IMR-90 (cell line): Measurements from ENCODE around the gene SLC44A1. TPM values are rescaled to one million over a fixed set of nuclear protein-coding genes. Genes with fewer than 3 reads are reported as not detected.

Experiments
- ATAC-seq: fragments of 200-7000 bp; cut with Tn5 transposase; 2 replicates; pipeline ENCODE4 v1.9.1; 2020; ENCODE audit warnings: low read depth, mild to moderate bottlenecking, moderate library complexity
- BruUV-seq: library from RNA; stranded (reverse); fragments of 400-500 nt; replicated peaks from 2 replicates; lab custom pipeline; 2021; lab: Mats Ljungman, UMichigan
- CTCF ChIA-PET: fragments of 300-600 bp; formaldehyde crosslinking; extraction: SDS; loops from one replicate; lab custom pipeline; 2021; ENCODE audit warnings: antibody characterized with exemption; lab: Yijun Ruan, JAX
- POLR2A ChIA-PET: fragments of 300-600 bp; sonication (Branson Sonifier 250); formaldehyde crosslinking; loops from one replicate; lab custom pipeline; 2022; ENCODE audit warnings: antibody characterized with exemption; ENCODE audit not compliant: unreplicated experiment; lab: Charles Lee
- DNase-seq: peaks from one replicate; pipeline ENCODE4 v3.0.0; 2013
- H2AFZ ChIP-seq: replicated peaks from 2 replicates; pipeline ENCODE3; 2013; ENCODE audit warnings: low read length, mild to moderate bottlenecking; ENCODE audit not compliant: poor library complexity
- H2AK5ac ChIP-seq: 2 replicates; pipeline ENCODE4 v1.6.1; 2013; ENCODE audit warnings: low read depth, low read length, inconsistent platforms
- H2AK9ac ChIP-seq: replicated peaks from 2 replicates; pipeline ENCODE3; 2013; ENCODE audit warnings: mild to moderate bottlenecking, low read depth, low read length, moderate library complexity; ENCODE audit not compliant: poor library complexity
- H2BK120ac ChIP-seq: 2 replicates; pipeline ENCODE4 v1.6.1; 2013; ENCODE audit warnings: low read depth, low read length, inconsistent platforms
- H2BK15ac ChIP-seq: 3 replicates; pipeline ENCODE4 v1.6.1; 2013; ENCODE audit warnings: low read depth, low read length, inconsistent platforms
- H2BK20ac ChIP-seq: 2 replicates; pipeline ENCODE4 v1.6.1; 2013; ENCODE audit warnings: low read depth, mild to moderate bottlenecking, inconsistent platforms, low read length, moderate library complexity
- H2BK5ac ChIP-seq: 2 replicates; pipeline ENCODE4 v1.6.1; 2013; ENCODE audit warnings: mild to moderate bottlenecking, low read depth, low read length, inconsistent platforms; ENCODE audit not compliant: poor library complexity, severe bottlenecking
- H3K14ac ChIP-seq: replicated peaks from 2 replicates; pipeline ENCODE4 v1.6.1; 2013; ENCODE audit warnings: low read depth, low read length, inconsistent platforms
- H3K18ac ChIP-seq: 2 replicates; pipeline ENCODE4 v1.6.1; 2013; ENCODE audit warnings: low read depth, low read length, control low read depth
- H3K23ac ChIP-seq: 2 replicates; pipeline ENCODE4 v1.6.1; 2013; ENCODE audit warnings: low read depth, low read length, inconsistent platforms
- H3K27ac ChIP-seq: 2 replicates; pipeline ENCODE4 v1.5.1; 2013; ENCODE audit warnings: mild to moderate bottlenecking, control low read depth, low read length; ENCODE audit not compliant: insufficient read depth
- H3K27me3 ChIP-seq: 2 replicates; pipeline ENCODE4 v1.6.1; 2013; ENCODE audit warnings: low read length; ENCODE audit not compliant: control insufficient read depth, insufficient read depth
- H3K36me3 ChIP-seq: 2 replicates; pipeline ENCODE4 v1.6.1; 2013; ENCODE audit warnings: low read length, mixed read lengths; ENCODE audit not compliant: control insufficient read depth, insufficient read depth
- H3K4ac ChIP-seq: 2 replicates; pipeline ENCODE4 v1.6.1; 2013; ENCODE audit warnings: low read depth, low read length, inconsistent platforms
- H3K4me1 ChIP-seq: 2 replicates; pipeline ENCODE4 v1.6.1; 2013; ENCODE audit warnings: low read length, mixed read lengths; ENCODE audit not compliant: control insufficient read depth, insufficient read depth
- H3K4me2 ChIP-seq: 2 replicates; pipeline ENCODE4 v1.6.1; 2013; ENCODE audit warnings: low read depth, mild to moderate bottlenecking, control low read depth, low read length, moderate library complexity
- H3K4me3 ChIP-seq: 2 replicates; pipeline ENCODE4 v1.5.1; 2013; ENCODE audit warnings: low read depth, mild to moderate bottlenecking, control low read depth, low read length, moderate library complexity; ENCODE audit not compliant: insufficient read depth
- H3K56ac ChIP-seq: 2 replicates; pipeline ENCODE4 v1.6.1; 2013; ENCODE audit warnings: low read length, inconsistent platforms; ENCODE audit not compliant: insufficient read depth; ENCODE audit errors: extremely low read depth
- H3K79me1 ChIP-seq, 2 experiments: 2 replicates each; pipeline ENCODE4 v1.6.1; 2013; ENCODE audit warnings: low read length in 2 of 2, inconsistent platforms in 1 of 2, low read depth in 1 of 2
- H3K9ac ChIP-seq: 2 replicates; pipeline ENCODE4 v1.6.1; 2013; ENCODE audit warnings: low read depth, low read length, control low read depth
- H3K9me1 ChIP-seq: 2 replicates; pipeline ENCODE4 v1.6.1; 2013; ENCODE audit warnings: low read length, inconsistent platforms; ENCODE audit not compliant: insufficient read depth
- H3K9me3 ChIP-seq: 2 replicates; pipeline ENCODE4 v1.6.1; 2013; ENCODE audit warnings: low read length; ENCODE audit not compliant: control insufficient read depth, insufficient read depth
- H4K20me1 ChIP-seq: 2 replicates; pipeline ENCODE4 v1.6.1; 2013; ENCODE audit warnings: low read length, inconsistent platforms; ENCODE audit not compliant: insufficient read depth
- H4K5ac ChIP-seq: 2 replicates; pipeline ENCODE4 v1.6.1; 2013; ENCODE audit warnings: mild to moderate bottlenecking, low read depth, low read length, control low read depth
- H4K8ac ChIP-seq, 2 experiments: 2 replicates each; pipeline ENCODE4 v1.6.1; 2013; ENCODE audit warnings: low read depth in 2 of 2, low read length in 2 of 2, control low read depth in 1 of 2, inconsistent platforms in 1 of 2
- H4K91ac ChIP-seq: 2 replicates; pipeline ENCODE4 v1.6.1; 2013; ENCODE audit warnings: low read depth, low read length, inconsistent platforms; ENCODE audit not compliant: insufficient read depth
- BHLHE40 ChIP-seq: fragments of 150-350 bp; IDR thresholded peaks from 2 replicates; pipeline ENCODE4 v1.6.1; 2016; ENCODE audit warnings: mild to moderate bottlenecking, low read depth, low read length
- CEBPB ChIP-seq: IDR thresholded peaks from 2 replicates; pipeline ENCODE4 v1.6.1; 2012; ENCODE audit warnings: low read depth, low read length, improper control_type of control experiment
- CHD1 ChIP-seq: IDR thresholded peaks from 2 replicates; pipeline ENCODE4 v1.6.1; 2012; ENCODE audit warnings: low read depth, low read length, improper control_type of control experiment
- FOS ChIP-seq: fragments of 150-350 bp; IDR thresholded peaks from 2 replicates; pipeline ENCODE4 v1.6.1; 2016; ENCODE audit warnings: low read depth, low read length
- MAFK ChIP-seq: IDR thresholded peaks from 2 replicates; pipeline ENCODE4 v1.6.1; 2012; ENCODE audit warnings: low read depth, low read length, improper control_type of control experiment
- MAZ ChIP-seq: IDR thresholded peaks from 2 replicates; pipeline ENCODE4 v1.6.1; 2012; ENCODE audit warnings: low read depth, mild to moderate bottlenecking, low read length, improper control_type of control experiment, moderate library complexity, borderline replicate concordance
- MXI1 ChIP-seq: IDR thresholded peaks from 2 replicates; pipeline ENCODE4 v1.6.1; 2012; ENCODE audit warnings: low read depth, mild to moderate bottlenecking, low read length, moderate library complexity, borderline replicate concordance
- NFE2L2 ChIP-seq: fragments of 150-350 bp; IDR thresholded peaks from 2 replicates; pipeline ENCODE4 v1.6.1; 2016; ENCODE audit warnings: low read depth, mild to moderate bottlenecking, low read length
- POLR2A ChIP-seq: IDR thresholded peaks from 2 replicates; pipeline ENCODE4 v1.6.1; 2012; ENCODE audit warnings: mild to moderate bottlenecking, low read depth, low read length
- RAD21 ChIP-seq: IDR thresholded peaks from 2 replicates; pipeline ENCODE4 v1.6.1; 2012; ENCODE audit warnings: low read length, improper control_type of control experiment
- RCOR1 ChIP-seq: IDR thresholded peaks from 2 replicates; pipeline ENCODE4 v1.6.1; 2012; ENCODE audit warnings: mild to moderate bottlenecking, low read length, improper control_type of control experiment; ENCODE audit not compliant: insufficient replicate concordance
- RFX5 ChIP-seq: IDR thresholded peaks from 2 replicates; pipeline ENCODE4 v1.8.0; 2012; ENCODE audit warnings: low read depth, mild to moderate bottlenecking, low read length, moderate library complexity
- SMC3 ChIP-seq: fragments of 150-350 bp; IDR thresholded peaks from 2 replicates; pipeline ENCODE4 v1.6.1; 2016; ENCODE audit warnings: low read depth, mild to moderate bottlenecking, antibody characterized with exemption, low read length, moderate library complexity
- USF2 ChIP-seq: fragments of 150-350 bp; IDR thresholded peaks from 2 replicates; pipeline ENCODE4 v1.6.1; 2017; ENCODE audit warnings: mild to moderate bottlenecking, antibody characterized with exemption, low read length, low read depth
- WGBS, 2 experiments: methylation state at CpG; one replicate each; pipeline versions ENCODE4 v1.1.5 to v1.1.7; 2013; ENCODE audit warnings: missing lambda C conversion rate in 2 of 2; ENCODE audit not compliant: insufficient read length in 1 of 2; ENCODE audit errors: extremely low coverage in 2 of 2; 5-methylcytosine and 5-hydroxymethylcytosine counted together
- dilution Hi-C: fragments of 300-500 bp; cut with HindIII; formaldehyde crosslinking; loops from one replicate; pipeline ENCODE4 v1.14.3; 2018; ENCODE audit warnings: low sequenced_read_pairs; ENCODE audit not compliant: unreplicated experiment
- in situ Hi-C: fragments of 300-500 bp; cut with MboI; formaldehyde crosslinking; loops from 3 replicates; pipeline ENCODE4 v1.14.3; 2019; ENCODE audit warnings: low sequenced_read_pairs, inconsistent platforms, mixed read lengths
- intact Hi-C: fragments of 100-400 bp; cut with micrococcal nuclease; formaldehyde crosslinking; loops from 2 replicates; pipeline ENCODE4 v1.10.0; 2022
- polyA plus RNA-seq, 3 experiments: library from polyadenylated mRNA; depleted of rRNA; stranded (reverse); fragments of >200 nt; gene quantifications; 2 replicates each; pipeline ENCODE4 v1.2.3, GENCODE V29; 2012; ENCODE audit warnings: low replicate concordance in 1 of 3
- total RNA-seq: library from RNA; depleted of rRNA; stranded (reverse); fragments of >200 nt; gene quantifications from 2 replicates; pipeline ENCODE4 v1.2.3, GENCODE V29; 2012
- TF ChIP-seq, protein P1 (sequence below): fragments of 150-350 bp; IDR thresholded peaks from 2 replicates; pipeline ENCODE4 v1.6.1; 2016; ENCODE audit warnings: low read depth, mild to moderate bottlenecking, low read length, moderate library complexity, borderline replicate concordance
- TF ChIP-seq, protein P2 (sequence below): conservative IDR thresholded peaks from 2 replicates; pipeline ENCODE4 v1.5.1; 2012; ENCODE audit warnings: mild to moderate bottlenecking, low read depth, low read length, improper control_type of control experiment

Gene SLC44A1
- total and polyA plus RNA-seq, 2 of the 4 experiments (the other 2 are of a cell fraction): 5.2 to 21.7 TPM

DNA sequence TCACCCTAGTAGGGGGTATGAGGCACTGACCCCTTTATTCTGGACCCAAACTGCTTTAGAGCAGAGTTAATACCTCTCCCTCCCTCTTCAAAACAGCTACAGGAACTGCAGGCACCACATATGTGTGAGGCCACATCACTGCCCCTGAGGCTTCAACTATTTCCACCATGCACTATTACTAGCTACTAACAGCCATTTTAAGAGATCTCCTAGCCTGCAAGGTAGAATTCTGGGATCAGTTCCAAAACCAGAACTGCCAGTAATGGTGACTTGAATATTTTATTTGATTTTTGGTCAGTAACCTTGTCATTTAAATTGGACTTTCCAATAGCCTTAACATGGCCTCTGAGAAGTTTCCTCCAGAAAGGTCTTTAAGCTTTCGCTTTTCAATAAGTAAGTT, 148.1 kb downstream of the SLC44A1 start:
- no peaks in the 10 kb centered on the region; the same call in 1 of the 2 replicates for H3K36me3 ChIP-seq
- H3K4ac ChIP-seq: no peak overlapping the region
- H3K9me1 ChIP-seq: no peaks in the 10 kb centered on the region
- H2AK5ac ChIP-seq: no peak overlapping the region
- no peak overlapping the region for H2BK5ac ChIP-seq
- H3K14ac ChIP-seq: no peak overlapping the region
- in situ Hi-C loops: loop anchor here (25.0 kb wide), 1 partner anchor 95 kb away; no protein-coding TSS in a partner anchor
- no peak overlapping the region for H2BK15ac ChIP-seq
- H3K27me3 ChIP-seq: no peaks in the 10 kb centered on the region
- H3K4me1 ChIP-seq: peaks cover 3% of the 10 kb centered on the region
- H2BK120ac ChIP-seq: no peak overlapping the region
- ATAC-seq (no peak), DNase-seq (no peak)
- ChIA-PET CTCF (interaction anchor here (1.1 kb wide), 1 partner anchor 10 kb away, joined by 3 read pairs; no protein-coding TSS in a partner anchor), POLR2A (no interaction called here)
- H3K27ac ChIP-seq: no peak overlapping the region
- H3K23ac ChIP-seq: no peak overlapping the region
- no peaks in the 10 kb centered on the region for H3K79me1 ChIP-seq
- no TSS peak for BruUV-seq
- H4K20me1 ChIP-seq: no peaks in the 10 kb centered on the region
- H4K91ac ChIP-seq: no peak overlapping the region
- H3K56ac ChIP-seq: no peak overlapping the region
- no peak overlapping the region for H4K5ac ChIP-seq
- no peak overlapping the region for H2AK9ac ChIP-seq
- H3K4me2 ChIP-seq: no peak overlapping the region
- H3K18ac ChIP-seq: no peak overlapping the region
- dilution Hi-C loops: no loop called here
- H3K9ac ChIP-seq: no peak overlapping the region
- no CpG with 5 or more reads among the region's 1 CpG for WGBS, 2 experiments
- H2AFZ ChIP-seq: no peak overlapping the region
- H4K8ac ChIP-seq: no peak overlapping the region
- no peak overlapping the region for H2BK20ac ChIP-seq
- H3K4me3 ChIP-seq: no peak overlapping the region
- TF ChIP-seq NFE2L2 (no peak), MAZ (no peak), RCOR1 (no peak), BHLHE40 (no peak), MXI1 (no peak), SMC3 (no peak), CEBPB (no peak), FOS (no peak), RFX5 (no peak), USF2 (no peak), RAD21 (no peak), MAFK (no peak), POLR2A (no peak), CHD1 (no peak)
- TF ChIP-seq, protein P1, sequence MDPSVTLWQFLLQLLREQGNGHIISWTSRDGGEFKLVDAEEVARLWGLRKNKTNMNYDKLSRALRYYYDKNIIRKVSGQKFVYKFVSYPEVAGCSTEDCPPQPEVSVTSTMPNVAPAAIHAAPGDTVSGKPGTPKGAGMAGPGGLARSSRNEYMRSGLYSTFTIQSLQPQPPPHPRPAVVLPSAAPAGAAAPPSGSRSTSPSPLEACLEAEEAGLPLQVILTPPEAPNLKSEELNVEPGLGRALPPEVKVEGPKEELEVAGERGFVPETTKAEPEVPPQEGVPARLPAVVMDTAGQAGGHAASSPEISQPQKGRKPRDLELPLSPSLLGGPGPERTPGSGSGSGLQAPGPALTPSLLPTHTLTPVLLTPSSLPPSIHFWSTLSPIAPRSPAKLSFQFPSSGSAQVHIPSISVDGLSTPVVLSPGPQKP: no peak
- TF ChIP-seq, protein P2, sequence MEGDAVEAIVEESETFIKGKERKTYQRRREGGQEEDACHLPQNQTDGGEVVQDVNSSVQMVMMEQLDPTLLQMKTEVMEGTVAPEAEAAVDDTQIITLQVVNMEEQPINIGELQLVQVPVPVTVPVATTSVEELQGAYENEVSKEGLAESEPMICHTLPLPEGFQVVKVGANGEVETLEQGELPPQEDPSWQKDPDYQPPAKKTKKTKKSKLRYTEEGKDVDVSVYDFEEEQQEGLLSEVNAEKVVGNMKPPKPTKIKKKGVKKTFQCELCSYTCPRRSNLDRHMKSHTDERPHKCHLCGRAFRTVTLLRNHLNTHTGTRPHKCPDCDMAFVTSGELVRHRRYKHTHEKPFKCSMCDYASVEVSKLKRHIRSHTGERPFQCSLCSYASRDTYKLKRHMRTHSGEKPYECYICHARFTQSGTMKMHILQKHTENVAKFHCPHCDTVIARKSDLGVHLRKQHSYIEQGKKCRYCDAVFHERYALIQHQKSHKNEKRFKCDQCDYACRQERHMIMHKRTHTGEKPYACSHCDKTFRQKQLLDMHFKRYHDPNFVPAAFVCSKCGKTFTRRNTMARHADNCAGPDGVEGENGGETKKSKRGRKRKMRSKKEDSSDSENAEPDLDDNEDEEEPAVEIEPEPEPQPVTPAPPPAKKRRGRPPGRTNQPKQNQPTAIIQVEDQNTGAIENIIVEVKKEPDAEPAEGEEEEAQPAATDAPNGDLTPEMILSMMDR: no peak
- intact Hi-C loops: no loop called here
- H3K9me3 ChIP-seq: no peaks in the 10 kb centered on the region
